Measurements from ENCODE around the gene C4BPA.

C4BPA gene

GRCh38 chr1:207089627-207090355 lies 14.2 kb upstream of the C4BPA start:
- TF ChIP-seq CTCF (IDR thresholded peaks at IDR 0.05) = no peak
- H3K4me2 ChIP-seq (ENCODE audit: low read length) = no peak overlapping the region
- no peak overlapping the region for H3K27ac ChIP-seq
- no peaks in the 10 kb centered on the region for H3K27me3 ChIP-seq (ENCODE audit: control insufficient read depth, insufficient read depth, low read length)
- no peak overlapping the region for H3K4me3 ChIP-seq (ENCODE audit: low read depth, low read length)
- no peaks in the 10 kb centered on the region for H3K4me1 ChIP-seq
- H3K9ac ChIP-seq = no peak overlapping the region
- no peaks in the 10 kb centered on the region for H3K36me3 ChIP-seq (ENCODE audit: control insufficient read depth, insufficient read depth, low read length)
- H3K9me3 ChIP-seq (ENCODE audit: control insufficient read depth, low read length) = no peaks in the 10 kb centered on the region
- no peak overlapping the region for H2AFZ ChIP-seq
- no peaks in the 10 kb centered on the region for H3K79me2 ChIP-seq

GRCh38 chr1:207091200-207091908 lies 12.7 kb upstream of the C4BPA start:
- Histone ChIP-seq H3K9ac (no peak overlapping the region), H3K36me3 (ENCODE audit: control insufficient read depth, insufficient read depth, low read length) (no peaks in the 10 kb centered on the region), H3K4me1 (no peaks in the 10 kb centered on the region), H3K4me2 (ENCODE audit: low read length) (no peak overlapping the region), H3K27ac (no peak overlapping the region), H2AFZ (no peak overlapping the region), H3K9me3 (ENCODE audit: control insufficient read depth, low read length) (no peaks in the 10 kb centered on the region), H3K79me2 (no peaks in the 10 kb centered on the region), H3K4me3 (ENCODE audit: low read depth, low read length) (no peak overlapping the region), H3K27me3 (ENCODE audit: control insufficient read depth, insufficient read depth, low read length) (no peaks in the 10 kb centered on the region)
- no peak for TF ChIP-seq CTCF (IDR thresholded peaks at IDR 0.05)

- Histone ChIP-seq H3K36me3 (ENCODE audit: control insufficient read depth, insufficient read depth, low read length) (no peaks in the 10 kb centered on the region), H3K79me2 (no peaks in the 10 kb centered on the region), H2AFZ (no peak overlapping the region), H3K27me3 (ENCODE audit: control insufficient read depth, insufficient read depth, low read length) (no peaks in the 10 kb centered on the region), H3K9ac (no peak overlapping the region), H3K9me3 (ENCODE audit: control insufficient read depth, low read length) (no peaks in the 10 kb centered on the region), H3K4me3 (ENCODE audit: low read depth, low read length) (no peak overlapping the region), H3K4me1 (no peaks in the 10 kb centered on the region), H3K4me2 (ENCODE audit: low read length) (no peak overlapping the region), H3K27ac (no peak overlapping the region)
- no peak for TF ChIP-seq CTCF (IDR thresholded peaks at IDR 0.05)
Measured at GRCh38 chr1:207093944-207094343, 10.1 kb upstream of the C4BPA start.

- no peak overlapping the region for H3K4me3 ChIP-seq (ENCODE audit: low read depth, low read length)
- no peaks in the 10 kb centered on the region for H3K79me2 ChIP-seq
- no peaks in the 10 kb centered on the region for H3K36me3 ChIP-seq (ENCODE audit: control insufficient read depth, insufficient read depth, low read length)
- H3K27ac ChIP-seq = no peak overlapping the region
- TF ChIP-seq CTCF (IDR thresholded peaks at IDR 0.05) = no peak
- H3K4me1 ChIP-seq = no peaks in the 10 kb centered on the region
- H3K27me3 ChIP-seq (ENCODE audit: control insufficient read depth, insufficient read depth, low read length) = no peaks in the 10 kb centered on the region
- H3K4me2 ChIP-seq (ENCODE audit: low read length) = no peak overlapping the region
- H2AFZ ChIP-seq = no peak overlapping the region
- H3K9ac ChIP-seq = no peak overlapping the region
- no peaks in the 10 kb centered on the region for H3K9me3 ChIP-seq (ENCODE audit: control insufficient read depth, low read length)
Measured at GRCh38 chr1:207097871-207098324, 6.1 kb upstream of the C4BPA start.

Measured in parathyroid adenoma (tissue), 2 donors.